Stimulated activated CD8-positive, alpha-beta memory T cell treated with anti-CD3 and anti-CD28 coated beads, Interleukin-7, amount 100 ng/mL, for 1 hour (primary cell): ENCODE results near the gene TNNI2.

Experiments
- DNase-seq, 2 donors: peaks; one replicate each; pipeline ENCODE4 v3.0.0-alpha.2; 2020; ENCODE audit warnings: low read depth in 2 of 2

Gene TNNI2

DNA sequence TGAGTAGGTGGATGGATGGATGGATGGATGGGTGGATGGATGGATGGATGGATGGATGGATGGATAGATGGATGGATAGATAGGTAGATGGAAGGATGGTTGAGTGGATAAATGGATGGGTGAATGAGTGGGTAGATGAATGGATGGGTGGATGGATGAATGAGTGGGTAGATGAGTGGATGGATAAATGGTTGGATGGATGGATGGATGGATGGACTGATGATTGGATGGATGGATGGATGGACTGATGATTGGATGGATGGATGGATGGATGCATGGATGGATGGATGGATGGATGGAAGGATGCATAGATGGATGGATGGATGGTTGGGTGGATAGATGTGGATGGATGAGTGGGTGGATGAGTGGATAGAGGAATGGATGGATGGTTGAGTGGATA, 17.2 kb upstream of the TNNI2 start:
- no peak for DNase-seq

DNA sequence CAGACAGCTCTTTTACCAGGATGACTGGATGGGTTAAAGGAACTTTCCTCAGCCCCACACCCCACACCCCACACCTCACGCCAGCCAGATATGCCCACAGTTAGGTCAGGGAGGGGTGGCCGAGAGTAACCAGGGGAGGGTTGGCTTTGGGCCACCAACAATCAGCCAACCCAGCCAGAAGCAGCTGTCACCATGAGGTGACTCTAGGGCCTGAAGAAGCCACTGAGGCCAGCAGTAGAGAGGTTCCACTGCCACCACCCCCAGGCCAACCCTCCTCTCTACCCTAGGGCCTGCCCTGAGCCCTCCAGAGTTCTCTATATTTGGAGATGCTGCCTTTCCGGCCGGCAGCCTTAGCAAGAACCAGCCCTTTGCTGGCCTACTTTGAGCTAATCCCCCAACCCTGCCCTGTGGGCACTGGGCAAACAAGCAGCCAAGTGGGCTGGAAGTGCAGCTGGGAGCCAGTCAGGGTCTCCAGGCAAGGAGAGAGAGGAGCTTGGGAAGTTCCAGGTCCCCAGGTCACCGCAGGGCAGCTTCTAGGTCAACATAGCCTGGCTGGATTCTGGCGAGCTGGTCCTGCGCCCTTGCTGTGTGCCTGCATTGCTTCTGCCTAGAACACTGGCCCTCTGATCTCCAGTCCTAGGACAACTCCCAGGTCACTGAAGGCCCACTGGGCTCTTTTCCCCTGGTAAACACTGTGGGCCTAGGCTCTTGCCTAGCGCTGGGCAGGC, 16.0 kb upstream of the TNNI2 start:
- no peak for DNase-seq

DNA sequence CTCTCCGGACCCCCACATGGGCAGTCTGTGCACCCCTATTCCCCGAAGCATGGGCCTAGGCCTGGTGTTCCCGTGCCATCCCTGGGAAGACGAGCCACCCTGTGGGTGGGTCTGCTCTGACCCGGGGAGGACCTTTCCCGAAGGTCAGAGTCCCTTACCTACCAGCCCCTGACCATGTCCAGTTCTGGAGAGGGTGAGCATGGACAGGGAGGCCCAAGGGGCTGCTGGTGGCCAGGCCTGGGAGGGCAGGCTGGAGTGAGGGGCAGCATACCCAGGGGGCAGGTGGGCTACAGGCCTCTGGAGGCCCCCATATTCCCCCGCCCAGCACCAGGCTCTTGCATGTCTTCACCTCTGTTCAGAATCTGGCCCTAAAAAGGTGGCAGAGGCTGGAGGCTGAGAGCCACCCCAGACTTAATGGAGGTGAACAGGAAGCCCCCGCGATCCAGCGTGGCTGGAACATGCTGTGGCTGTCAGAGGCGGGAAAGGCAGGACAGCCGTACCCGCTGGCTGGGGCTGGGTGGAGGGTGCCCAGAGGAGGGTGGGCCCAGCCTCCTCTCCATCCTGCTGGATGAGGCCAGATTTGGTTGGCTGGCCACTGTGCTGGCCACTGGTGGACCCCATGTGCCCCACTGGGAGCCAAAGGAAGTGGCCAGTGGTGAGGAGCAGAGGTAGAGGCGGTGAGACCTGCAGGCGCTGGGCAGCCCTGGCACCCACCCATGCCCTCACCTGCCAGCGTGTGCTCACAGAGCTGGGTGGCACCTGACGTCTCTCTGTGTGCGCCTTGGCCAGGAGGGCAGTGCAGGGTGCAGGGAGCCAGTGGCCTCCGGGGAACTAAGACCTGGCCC, 15.2 kb upstream of the TNNI2 start:
- DNase-seq = no peak

DNA sequence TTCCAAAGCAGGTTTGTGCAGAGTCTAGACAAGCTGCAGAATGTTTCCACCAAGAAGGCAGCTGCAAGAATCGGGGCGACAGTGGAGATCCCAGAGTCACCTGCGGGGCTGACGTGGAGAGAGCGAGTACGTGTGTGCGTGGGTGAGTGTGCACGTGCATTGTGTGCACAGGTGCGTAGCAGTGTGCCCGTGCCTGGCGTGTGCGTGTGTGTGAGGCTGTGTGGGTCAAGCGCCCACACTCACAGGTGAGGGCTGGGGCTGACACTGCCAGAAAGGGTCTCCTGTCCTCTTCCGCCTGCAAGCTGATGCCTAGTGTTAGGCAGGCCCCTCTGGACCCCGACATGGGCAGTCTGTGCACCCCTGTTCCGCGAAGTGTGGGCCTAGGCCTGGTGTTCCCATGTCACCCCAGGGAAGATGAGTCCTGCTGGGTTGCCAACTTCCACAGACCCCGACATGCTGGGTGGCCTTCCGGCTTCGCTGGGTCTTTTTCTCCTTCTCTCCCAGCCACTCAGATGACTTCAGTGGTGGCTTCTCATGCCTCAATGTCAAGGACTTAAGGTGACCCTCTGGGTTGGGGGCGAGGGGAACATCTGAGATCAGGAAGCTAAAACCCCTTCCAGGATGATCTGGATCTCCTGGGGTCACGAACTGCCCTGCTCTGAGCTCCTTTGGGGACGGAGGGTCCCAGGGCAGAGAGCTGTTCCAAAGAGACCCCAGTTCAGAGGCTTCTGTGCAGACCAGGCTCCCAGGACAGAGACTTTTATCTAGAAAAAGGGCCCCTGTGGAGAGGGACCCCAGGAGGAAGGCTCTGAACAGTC, 14.4 kb upstream of the TNNI2 start:
- no peak for DNase-seq

GRCh38 chr11:1825039-1825740, 13.6 kb upstream of the TNNI2 start:
- no peak for DNase-seq

DNA sequence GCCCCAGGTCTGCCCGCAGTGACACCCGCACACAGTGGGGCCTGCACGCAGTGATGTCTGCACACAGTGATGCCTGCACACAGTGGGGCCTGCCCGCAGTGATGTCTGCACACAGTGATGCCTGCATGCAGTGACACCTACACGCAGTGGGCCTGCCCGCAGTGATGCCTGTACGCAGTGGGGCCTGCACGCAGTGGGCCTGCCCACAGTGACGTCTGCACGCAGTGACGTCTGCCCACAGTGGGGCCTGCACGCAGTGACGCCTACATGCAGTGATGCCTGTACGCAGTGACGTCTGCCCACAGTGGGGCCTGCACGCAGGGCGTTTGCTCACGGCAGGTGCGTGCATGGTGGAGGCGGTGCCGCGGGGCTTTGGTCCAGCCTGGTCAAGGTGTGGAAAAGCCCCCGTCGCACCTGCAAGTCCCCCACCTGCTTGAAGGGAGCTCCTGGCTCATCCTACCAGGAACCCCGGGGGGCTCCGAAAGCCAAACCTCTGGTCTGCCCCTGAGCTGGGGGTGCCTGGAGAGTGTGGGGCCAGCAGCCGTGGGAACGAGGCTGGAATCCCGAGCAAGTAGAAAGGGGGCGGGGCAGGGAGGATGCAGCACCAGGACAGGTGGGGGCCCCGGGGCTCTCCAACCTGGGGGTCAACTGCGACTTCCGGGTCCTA, 12.9 kb upstream of the TNNI2 start:
- no peak for DNase-seq

GRCh38 chr11:1826552-1827094, 12.2 kb upstream of the TNNI2 start:
- no peak for DNase-seq

DNA sequence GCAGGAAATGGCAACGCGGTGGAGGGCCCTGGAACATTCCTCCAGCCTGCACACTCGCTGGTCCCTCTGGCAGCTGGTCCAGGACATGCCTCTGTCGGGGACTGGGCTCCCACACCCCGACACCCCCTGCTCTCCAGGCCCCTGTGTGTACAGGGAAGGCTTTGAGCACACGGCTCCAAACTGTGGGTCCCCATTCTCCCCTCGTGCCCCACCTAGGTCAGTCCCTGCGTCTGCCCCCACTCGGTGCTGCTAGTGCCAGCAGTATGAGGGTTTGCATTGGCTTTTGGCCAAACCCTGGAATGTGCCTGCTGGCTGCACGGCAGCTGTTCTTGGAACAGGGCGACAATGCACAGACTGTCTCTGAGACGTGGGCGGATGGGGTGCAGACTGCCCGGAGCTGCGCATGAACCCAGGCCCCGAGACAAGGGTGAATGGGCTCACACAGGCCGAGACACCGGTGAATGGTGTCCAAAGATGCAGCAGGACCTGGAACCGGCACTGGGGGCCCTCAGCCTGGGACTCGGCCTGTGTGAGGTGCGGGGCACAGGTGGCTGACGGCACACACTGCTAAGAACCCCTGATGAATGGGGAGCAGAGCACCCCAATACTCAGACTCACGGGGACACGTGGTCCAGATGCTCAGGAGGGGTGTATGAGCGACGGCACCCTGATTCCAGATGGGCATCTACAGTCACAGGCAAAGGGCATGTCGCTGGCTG, 11.5 kb upstream of the TNNI2 start:
- no peak for DNase-seq

GRCh38 chr11:1827931-1828330, 10.8 kb upstream of the TNNI2 start:
- DNase-seq = no peak

DNA sequence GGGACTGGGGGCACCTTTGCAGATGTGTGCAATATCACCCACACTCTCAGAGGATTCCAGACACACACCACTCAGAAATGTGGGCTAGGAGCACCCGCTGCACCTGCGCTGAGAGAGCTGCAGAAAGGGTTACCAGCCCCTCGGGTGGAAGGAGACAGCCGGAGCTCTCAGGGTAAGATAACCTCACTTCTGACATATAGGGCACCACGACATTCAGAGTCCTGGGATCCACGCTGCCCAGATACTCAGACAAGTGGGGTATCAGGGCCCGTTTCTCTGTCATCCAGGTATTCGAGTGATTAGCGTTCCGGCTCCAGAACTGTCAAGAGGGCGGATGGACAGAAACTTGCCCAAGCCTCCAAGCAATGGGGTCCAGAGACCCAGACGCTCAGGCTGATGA, 10.2 kb upstream of the TNNI2 start:
- DNase-seq = no peak

GRCh38 chr11:1829039-1829820, 9.6 kb upstream of the TNNI2 start:
- DNase-seq = no peak

- no peak for DNase-seq
Measured at GRCh38 chr11:1830004-1830321, 8.8 kb upstream of the TNNI2 start.

GRCh38 chr11:1830322-1831223, 8.2 kb upstream of the TNNI2 start:
- DNase-seq = no peak

- DNase-seq = no peak
Measured at GRCh38 chr11:1831338-1832210, 7.2 kb upstream of the TNNI2 start.

DNA sequence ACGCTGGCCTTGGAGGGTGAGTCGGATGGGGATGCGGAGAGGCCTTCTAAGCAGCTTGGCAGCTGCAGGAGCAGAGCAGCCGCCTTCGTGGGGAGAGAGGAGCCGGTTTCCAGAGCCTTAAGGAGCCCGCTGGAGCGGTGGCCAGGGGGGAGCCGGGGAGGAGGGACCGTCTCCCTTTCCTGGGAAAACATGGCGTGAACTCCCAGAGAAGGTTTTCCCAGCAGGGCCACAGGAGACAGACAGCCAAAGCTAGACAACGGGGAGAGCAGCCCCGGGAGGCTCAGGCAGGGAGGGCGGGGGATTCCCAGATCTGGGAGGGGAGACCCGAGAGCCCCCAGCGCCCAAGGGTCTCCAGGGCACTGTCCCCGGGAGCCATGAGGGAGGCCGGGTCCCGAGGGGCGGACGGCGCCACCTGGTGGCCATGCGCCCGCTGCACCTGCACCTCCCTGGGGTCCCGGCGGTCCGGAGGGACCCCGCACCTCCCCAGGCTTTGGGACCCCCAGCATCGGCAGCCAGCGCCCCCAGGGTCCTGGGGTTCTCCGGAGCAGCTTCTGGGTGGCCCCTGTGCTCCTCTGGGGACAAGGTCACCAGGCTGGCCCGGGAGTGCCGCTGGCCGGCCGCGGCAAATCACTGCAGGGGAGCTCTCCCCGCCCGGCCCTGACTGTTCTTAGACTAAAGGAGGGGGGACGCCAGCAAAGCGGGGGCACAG, 6.4 kb upstream of the TNNI2 start:
- DNase-seq = peak; percentile 35 to 54

DNA sequence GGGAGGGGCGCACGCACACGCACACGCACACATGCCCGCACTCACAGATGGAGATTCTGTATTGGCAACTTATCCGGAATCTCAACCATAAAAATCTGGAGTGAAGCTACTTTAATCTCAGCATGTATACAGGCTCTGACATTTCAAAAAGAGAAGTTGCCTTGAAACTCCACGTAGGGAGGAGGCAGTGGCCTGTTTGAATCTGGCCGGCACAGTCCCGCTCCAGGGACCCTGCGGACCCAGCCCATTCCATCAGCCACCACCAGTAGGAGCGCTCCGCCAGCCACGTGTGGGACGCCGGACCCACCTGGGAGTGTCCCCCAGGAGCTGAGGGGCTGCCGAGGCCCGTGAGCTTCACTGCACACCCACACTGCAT, 5.9 kb upstream of the TNNI2 start:
- DNase-seq = no peak

GRCh38 chr11:1834062-1834610, 4.6 kb upstream of the TNNI2 start:
- no peak for DNase-seq
